DOHH2 (cell line): ENCODE data around the gene NEUROD6.

Experiments used
- H3F3A ChIP-seq: fragments of 200-600 bp; sonication (generic), shearing (Covaris generic); 2 replicates; pipeline ENCODE4 v1.6.0; 2016; ENCODE audit warnings: antibody characterized with exemption, mild to moderate bottlenecking; ENCODE audit not compliant: control insufficient read depth, insufficient read depth
- H3K27ac ChIP-seq: fragments of 200-600 bp; sonication (generic); 2 replicates; pipeline ENCODE4 v1.5.1; 2014; ENCODE audit warnings: low read depth, mild to moderate bottlenecking, low read length, moderate library complexity
- H3K27me3 ChIP-seq: fragments of 200-600 bp; sonication (generic); 2 replicates; pipeline ENCODE4 v1.6.1; 2014; ENCODE audit warnings: mild to moderate bottlenecking, low read length, mixed read lengths; ENCODE audit not compliant: control insufficient read depth
- H3K36me3 ChIP-seq: fragments of 200-600 bp; sonication (generic); 2 replicates; pipeline ENCODE4 v1.6.1; 2014; ENCODE audit warnings: mild to moderate bottlenecking, low read length, moderate library complexity, mixed read lengths; ENCODE audit not compliant: control insufficient read depth
- H3K4me1 ChIP-seq: fragments of 200-600 bp; sonication (generic); 2 replicates; pipeline ENCODE4 v1.6.1; 2014; ENCODE audit warnings: mild to moderate bottlenecking, low read length, mixed read lengths; ENCODE audit not compliant: control insufficient read depth
- H3K4me2 ChIP-seq: fragments of 200-600 bp; sonication (generic); 2 replicates; pipeline ENCODE4 v1.6.0; 2014; ENCODE audit warnings: mild to moderate bottlenecking, low read length, moderate library complexity
- H3K4me3 ChIP-seq: fragments of 200-600 bp; sonication (generic); 2 replicates; pipeline ENCODE4 v1.5.1; 2014; ENCODE audit warnings: mild to moderate bottlenecking, low read length, mixed read lengths
- H3K79me2 ChIP-seq: fragments of 200-600 bp; sonication (generic); 2 replicates; pipeline ENCODE4 v1.6.1; 2014; ENCODE audit warnings: mild to moderate bottlenecking, low read length, mixed read lengths; ENCODE audit not compliant: control insufficient read depth
- H3K9me2 ChIP-seq: fragments of 200-600 bp; sonication (generic); replicated peaks from 2 replicates; pipeline ENCODE4 v1.6.1; 2014; ENCODE audit warnings: mild to moderate bottlenecking, low read length, mixed read lengths; ENCODE audit not compliant: control insufficient read depth
- H3K9me3 ChIP-seq: fragments of 200-600 bp; sonication (generic); 2 replicates; pipeline ENCODE4 v1.6.1; 2014; ENCODE audit warnings: antibody characterized with exemption, low read length, mixed read lengths; ENCODE audit not compliant: control insufficient read depth, insufficient read depth
- H4K20me1 ChIP-seq: fragments of 200-600 bp; sonication (generic); 2 replicates; pipeline ENCODE4 v1.6.0; 2014; ENCODE audit warnings: low read depth, mild to moderate bottlenecking, antibody characterized with exemption, low read length, moderate library complexity; ENCODE audit not compliant: control insufficient read depth, insufficient read depth
- CTCF ChIP-seq: fragments of 200-600 bp; sonication (generic); IDR thresholded peaks from one replicate; pipeline ENCODE4 v1.5.1; 2014; ENCODE audit warnings: antibody characterized with exemption, mild to moderate bottlenecking, low read depth, low read length; ENCODE audit not compliant: poor library complexity, severe bottlenecking
- EZH2phosphoT487 ChIP-seq: fragments of 200-600 bp; sonication (generic); IDR thresholded peaks from 2 replicates; pipeline ENCODE4 v1.6.1; 2017; ENCODE audit warnings: borderline replicate concordance, mild to moderate bottlenecking, antibody characterized with exemption, low read length, moderate library complexity, mixed read lengths

The NEUROD6 gene

DNA sequence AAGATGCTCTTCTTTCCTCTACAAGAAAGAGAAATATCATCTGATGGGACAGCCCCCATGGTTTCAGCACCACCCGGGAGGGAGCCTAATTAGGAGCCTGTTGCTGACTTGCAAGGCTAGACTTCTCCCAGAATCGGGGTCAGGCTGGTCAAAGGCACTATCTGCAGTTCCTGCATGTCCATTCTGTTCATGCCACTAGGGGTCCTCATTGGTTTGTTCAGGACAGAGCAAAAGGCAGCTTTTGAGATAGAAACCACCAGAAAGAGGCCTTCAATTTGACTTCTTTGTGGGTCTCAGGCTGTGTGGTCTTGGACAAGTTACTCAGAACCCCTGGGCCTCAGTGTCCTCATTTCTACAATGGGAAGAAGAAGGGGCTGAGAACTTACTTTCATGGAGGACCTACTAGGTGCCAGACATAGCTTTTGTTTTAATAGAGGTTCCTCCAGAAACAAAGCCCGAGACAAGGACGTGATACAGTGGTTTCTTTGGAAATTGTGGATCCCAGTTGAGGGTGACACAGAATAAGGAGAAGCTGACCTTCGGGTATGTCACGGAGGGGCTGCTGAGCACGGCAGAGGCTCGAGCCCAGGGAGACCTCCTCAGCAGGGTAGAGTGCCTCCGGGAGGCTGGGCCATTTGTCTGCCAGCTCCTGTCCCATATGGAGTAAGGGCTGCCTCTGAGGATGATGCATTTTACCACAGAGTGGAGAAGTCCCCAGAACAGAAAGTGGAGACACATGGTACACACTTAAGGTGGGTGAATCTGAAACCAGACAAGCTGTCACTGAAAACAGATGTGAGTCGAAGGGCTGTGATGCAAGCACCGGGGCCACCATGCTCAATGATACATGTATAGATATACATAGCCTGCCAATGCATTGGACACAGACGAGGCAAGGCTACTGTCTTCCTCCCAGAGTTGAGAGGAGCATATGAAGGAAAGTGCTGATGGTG lies 33.1 kb upstream of the NEUROD6 start:
- H3K27ac ChIP-seq = no peak overlapping the region
- H3F3A ChIP-seq = no peaks in the 10 kb centered on the region
- no peaks in the 10 kb centered on the region for H3K9me3 ChIP-seq
- no peaks in the 10 kb centered on the region for H3K9me2 ChIP-seq
- H3K36me3 ChIP-seq = no peaks in the 10 kb centered on the region
- no peaks in the 10 kb centered on the region for H3K4me1 ChIP-seq
- no peaks in the 10 kb centered on the region for H3K79me2 ChIP-seq
- H3K4me3 ChIP-seq = no peak overlapping the region
- TF ChIP-seq EZH2phosphoT487 (no peak), CTCF (peak; percentile 85)
- H4K20me1 ChIP-seq = peaks cover 4% of the 10 kb centered on the region; the same call in 1 of the 2 replicates
- H3K4me2 ChIP-seq = no peak overlapping the region
- no peaks in the 10 kb centered on the region for H3K27me3 ChIP-seq

GRCh38 chr7:31372231-31372959 lies 31.9 kb upstream of the NEUROD6 start:
- Histone ChIP-seq H3K36me3 (no peaks in the 10 kb centered on the region), H3K9me2 (no peaks in the 10 kb centered on the region), H4K20me1 (peaks cover 4% of the 10 kb centered on the region; the same call in 1 of the 2 replicates), H3K79me2 (no peaks in the 10 kb centered on the region), H3K27me3 (no peaks in the 10 kb centered on the region), H3K27ac (no peak overlapping the region), H3F3A (no peaks in the 10 kb centered on the region), H3K4me2 (no peak overlapping the region), H3K4me3 (no peak overlapping the region), H3K9me3 (no peaks in the 10 kb centered on the region), H3K4me1 (no peaks in the 10 kb centered on the region)
- TF ChIP-seq EZH2phosphoT487 = no peak
- no peak for TF ChIP-seq CTCF

GRCh38 chr7:31371621-31372020 lies 31.1 kb upstream of the NEUROD6 start:
- Histone ChIP-seq H3K4me3 (no peak overlapping the region), H3K9me2 (no peaks in the 10 kb centered on the region), H3K36me3 (no peaks in the 10 kb centered on the region), H3K4me2 (no peak overlapping the region), H3K27me3 (no peaks in the 10 kb centered on the region), H3K27ac (no peak overlapping the region), H3F3A (no peaks in the 10 kb centered on the region), H3K4me1 (no peaks in the 10 kb centered on the region), H3K9me3 (no peaks in the 10 kb centered on the region), H4K20me1 (peaks cover 4% of the 10 kb centered on the region; the same call in 1 of the 2 replicates), H3K79me2 (no peaks in the 10 kb centered on the region)
- no peak for TF ChIP-seq EZH2phosphoT487
